IPS-15b (cell line): Measurements from ENCODE around the gene ZFX.

ENCODE experiments used
- H3K27me3 ChIP-seq: one replicate; pipeline ENCODE4 v1.6.1; 2013; ENCODE audit warnings: low read length; ENCODE audit not compliant: control insufficient read depth, insufficient read depth
- H3K36me3 ChIP-seq: one replicate; pipeline ENCODE4 v1.6.1; 2013; ENCODE audit warnings: low read length; ENCODE audit not compliant: control insufficient read depth, insufficient read depth
- H3K4me1 ChIP-seq: one replicate; pipeline ENCODE4 v1.6.1; 2013; ENCODE audit warnings: mild to moderate bottlenecking, low read length; ENCODE audit not compliant: control insufficient read depth, insufficient read depth
- H3K4me3 ChIP-seq: one replicate; pipeline ENCODE4 v1.5.1; 2013; ENCODE audit warnings: low read depth, low read length
- H3K9ac ChIP-seq: one replicate; pipeline ENCODE4 v1.6.1; 2013; ENCODE audit warnings: low read depth, mild to moderate bottlenecking, low read length
- H3K9me3 ChIP-seq: one replicate; pipeline ENCODE4 v1.6.1; 2013; ENCODE audit warnings: mild to moderate bottlenecking, low read length; ENCODE audit not compliant: control insufficient read depth, insufficient read depth

Gene ZFX

DNA sequence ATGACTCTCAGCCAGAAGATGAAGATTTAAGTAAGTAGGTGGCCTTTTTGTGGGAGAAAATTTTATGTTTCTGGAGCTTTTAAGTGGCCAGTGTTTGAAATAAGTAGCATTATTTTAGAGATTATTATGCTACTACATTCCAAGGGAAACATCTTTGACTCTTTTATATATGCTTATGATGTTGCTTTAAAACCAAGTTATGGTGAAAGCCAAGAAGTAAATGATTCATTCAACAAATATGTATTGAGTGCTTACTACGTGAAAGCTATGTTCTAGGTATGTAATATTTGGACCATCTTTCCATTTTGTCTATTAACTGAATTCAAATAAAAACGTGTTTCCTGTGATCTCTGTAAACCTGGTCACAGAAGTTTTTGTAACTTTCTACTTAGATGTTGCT, 58.3 kb downstream of the ZFX start:
- Histone ChIP-seq H3K4me3 (no peak overlapping the region), H3K27me3 (no peaks in the 10 kb centered on the region), H3K36me3 (peaks cover 6% of the 10 kb centered on the region), H3K9me3 (no peaks in the 10 kb centered on the region), H3K4me1 (no peaks in the 10 kb centered on the region), H3K9ac (no peak overlapping the region)

DNA sequence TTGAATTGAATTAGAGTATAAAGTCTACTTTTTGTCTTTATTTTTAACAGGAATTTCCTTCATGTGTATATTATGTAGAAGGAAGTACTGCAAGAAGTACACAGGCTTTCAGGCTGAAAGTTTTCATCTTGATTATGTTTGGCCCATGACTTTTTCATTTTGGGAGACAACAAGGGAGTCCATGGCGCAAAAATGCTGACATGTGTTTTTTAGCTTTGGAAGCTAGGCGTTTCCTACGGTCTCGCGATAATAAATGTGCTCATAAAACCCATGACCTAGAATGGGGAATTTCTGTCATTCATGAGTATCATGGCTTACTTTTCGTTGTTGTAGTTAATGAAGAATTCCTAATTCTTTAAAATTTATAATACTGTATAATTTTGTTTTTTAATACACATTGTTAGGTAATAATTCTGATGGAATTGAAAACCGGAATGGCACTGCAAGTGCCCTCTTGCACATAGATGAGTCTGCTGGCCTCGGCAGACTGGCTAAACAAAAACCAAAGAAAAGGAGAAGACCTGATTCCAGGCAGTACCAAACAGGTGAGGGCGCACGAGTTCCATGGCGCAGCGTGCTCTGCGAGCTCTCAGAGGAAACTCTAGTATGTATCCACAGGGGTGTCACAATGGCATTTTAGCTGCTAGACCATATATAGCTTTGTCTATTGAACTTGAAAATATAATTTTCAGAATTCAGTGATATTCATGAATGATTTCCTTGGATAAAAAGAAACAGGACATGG, 59.1 kb downstream of the ZFX start:
- H3K9me3 ChIP-seq: no peaks in the 10 kb centered on the region
- H3K27me3 ChIP-seq: no peaks in the 10 kb centered on the region
- H3K4me3 ChIP-seq: no peak overlapping the region
- peaks cover 6% of the 10 kb centered on the region for H3K36me3 ChIP-seq
- no peak overlapping the region for H3K9ac ChIP-seq
- no peaks in the 10 kb centered on the region for H3K4me1 ChIP-seq

- peaks cover 6% of the 10 kb centered on the region for H3K36me3 ChIP-seq
- H3K4me3 ChIP-seq: no peak overlapping the region
- no peaks in the 10 kb centered on the region for H3K27me3 ChIP-seq
- peaks cover 4% of the 10 kb centered on the region for H3K4me1 ChIP-seq
- no peaks in the 10 kb centered on the region for H3K9me3 ChIP-seq
- no peak overlapping the region for H3K9ac ChIP-seq
Observed at GRCh38 chrX:24210190-24210589, 60.7 kb downstream of the ZFX start.

GRCh38 chrX:24214568-24214967, 65.0 kb downstream of the ZFX start:
- H3K4me3 ChIP-seq: no peak overlapping the region
- H3K9me3 ChIP-seq: no peaks in the 10 kb centered on the region
- H3K36me3 ChIP-seq: peaks cover 6% of the 10 kb centered on the region
- H3K9ac ChIP-seq: no peak overlapping the region
- H3K4me1 ChIP-seq: peaks cover 7% of the 10 kb centered on the region
- no peaks in the 10 kb centered on the region for H3K27me3 ChIP-seq

DNA sequence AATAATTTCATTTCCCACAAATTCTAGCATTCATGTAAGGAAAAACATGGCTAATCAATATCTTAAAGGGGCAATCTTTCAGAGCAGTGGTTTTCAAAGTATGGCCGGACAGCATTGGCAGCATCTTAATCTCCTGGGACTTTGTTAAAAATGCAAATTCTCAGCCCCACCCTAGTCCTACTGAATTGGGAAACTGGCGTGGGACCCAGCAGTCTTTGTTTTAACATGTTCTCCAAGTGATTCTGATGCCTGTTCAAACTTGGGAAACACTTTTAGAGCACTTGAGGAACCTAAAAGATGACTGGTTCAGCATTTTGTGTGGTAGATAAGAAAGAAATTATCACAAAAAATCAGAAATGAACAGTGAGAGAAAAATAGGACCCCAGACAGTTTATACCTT, 65.7 kb downstream of the ZFX start:
- Histone ChIP-seq H3K4me3 (no peak overlapping the region), H3K9me3 (no peaks in the 10 kb centered on the region), H3K27me3 (no peaks in the 10 kb centered on the region), H3K9ac (no peak overlapping the region), H3K36me3 (peaks cover 2% of the 10 kb centered on the region), H3K4me1 (peaks cover 7% of the 10 kb centered on the region)

GRCh38 chrX:24216037-24216436, 66.5 kb downstream of the ZFX start:
- no peaks in the 10 kb centered on the region for H3K27me3 ChIP-seq
- no peak overlapping the region for H3K9ac ChIP-seq

DNA sequence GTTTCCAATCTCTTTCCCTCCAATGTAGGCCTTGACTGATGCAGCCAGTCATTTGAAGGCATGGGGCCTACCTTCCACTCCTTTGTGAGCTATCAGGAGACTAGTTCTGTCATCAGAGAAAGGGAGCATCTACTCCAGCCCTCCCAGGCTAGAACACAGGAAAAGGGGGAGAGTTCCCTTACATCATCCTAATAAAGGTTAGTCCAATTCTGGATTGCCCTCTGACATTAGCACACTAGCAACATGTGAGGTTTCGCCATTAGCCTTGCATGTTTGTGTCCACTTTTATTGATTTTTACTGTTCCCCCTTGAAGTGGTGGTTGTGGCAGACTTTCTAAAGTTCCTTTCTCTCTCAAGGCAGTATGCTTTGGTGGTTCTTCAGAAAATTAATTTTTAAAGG, 67.3 kb downstream of the ZFX start:
- H3K9ac ChIP-seq: no peak overlapping the region
- peaks cover 7% of the 10 kb centered on the region for H3K4me1 ChIP-seq
- no peak overlapping the region for H3K4me3 ChIP-seq
- no peaks in the 10 kb centered on the region for H3K9me3 ChIP-seq
- H3K36me3 ChIP-seq: no peaks in the 10 kb centered on the region
- no peaks in the 10 kb centered on the region for H3K27me3 ChIP-seq

More at GRCh38 chrX:24216037-24216436, 66.5 kb downstream of the ZFX start:
- H3K36me3 ChIP-seq: no peaks in the 10 kb centered on the region
- H3K9me3 ChIP-seq: no peaks in the 10 kb centered on the region
- no peak overlapping the region for H3K4me3 ChIP-seq
- peaks cover 7% of the 10 kb centered on the region for H3K4me1 ChIP-seq

GRCh38 chrX:24219320-24219719, 69.8 kb downstream of the ZFX start:
- H3K9ac ChIP-seq: no peak overlapping the region
- H3K9me3 ChIP-seq: no peaks in the 10 kb centered on the region
- no peaks in the 10 kb centered on the region for H3K36me3 ChIP-seq
- H3K4me1 ChIP-seq: peaks cover 7% of the 10 kb centered on the region
- no peak overlapping the region for H3K4me3 ChIP-seq
- H3K27me3 ChIP-seq: no peaks in the 10 kb centered on the region

DNA sequence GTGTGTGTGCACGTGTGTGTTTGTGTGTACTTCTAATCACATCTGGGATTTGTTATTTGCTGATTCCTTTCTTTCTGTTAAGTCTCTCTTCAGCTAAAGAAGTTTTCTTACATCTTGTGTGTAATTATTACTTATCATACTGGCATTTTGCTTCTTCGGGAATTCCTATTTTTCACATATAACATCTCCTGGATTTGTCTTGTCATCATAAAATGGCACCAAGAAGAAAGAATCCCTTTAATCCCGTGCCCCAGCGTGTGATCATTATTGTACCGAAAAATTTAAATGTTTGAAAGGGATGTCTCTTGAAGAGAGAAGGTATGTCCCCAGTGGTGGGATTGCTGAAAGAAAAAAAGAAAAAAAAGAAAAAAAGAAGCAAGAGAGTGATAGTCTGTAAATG, 72.3 kb downstream of the ZFX start:
- no peaks in the 10 kb centered on the region for H3K4me1 ChIP-seq
- no peaks in the 10 kb centered on the region for H3K27me3 ChIP-seq
- no peaks in the 10 kb centered on the region for H3K36me3 ChIP-seq
- H3K9ac ChIP-seq: no peak overlapping the region
- no peaks in the 10 kb centered on the region for H3K9me3 ChIP-seq
- H3K4me3 ChIP-seq: no peak overlapping the region

DNA sequence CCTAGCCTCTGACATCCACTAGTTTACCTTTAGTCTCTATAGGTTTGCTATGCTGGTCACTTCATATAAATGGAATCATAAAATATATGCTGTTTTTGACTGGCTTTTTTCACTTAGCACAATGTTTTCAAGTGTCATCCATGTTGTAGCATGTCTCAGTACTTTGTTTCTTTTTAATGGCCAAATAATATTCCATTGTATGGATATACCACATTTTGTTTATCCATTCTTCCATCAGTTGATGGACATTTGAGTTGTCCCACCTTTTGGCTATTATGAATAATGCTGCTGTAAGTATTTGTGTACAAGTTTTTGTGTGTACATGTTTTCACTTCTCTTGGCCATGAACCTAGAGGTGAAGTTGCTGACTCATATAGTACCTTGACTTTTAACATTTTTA, 75.7 kb downstream of the ZFX start:
- Histone ChIP-seq H3K9ac (no peak overlapping the region), H3K4me1 (no peaks in the 10 kb centered on the region), H3K36me3 (no peaks in the 10 kb centered on the region), H3K4me3 (no peak overlapping the region), H3K9me3 (no peaks in the 10 kb centered on the region), H3K27me3 (no peaks in the 10 kb centered on the region)

GRCh38 chrX:24226176-24226575, 76.6 kb downstream of the ZFX start:
- no peaks in the 10 kb centered on the region for H3K36me3 ChIP-seq
- no peaks in the 10 kb centered on the region for H3K4me1 ChIP-seq
- no peaks in the 10 kb centered on the region for H3K9me3 ChIP-seq
- no peaks in the 10 kb centered on the region for H3K27me3 ChIP-seq
- H3K4me3 ChIP-seq: no peak overlapping the region
- H3K9ac ChIP-seq: no peak overlapping the region

DNA sequence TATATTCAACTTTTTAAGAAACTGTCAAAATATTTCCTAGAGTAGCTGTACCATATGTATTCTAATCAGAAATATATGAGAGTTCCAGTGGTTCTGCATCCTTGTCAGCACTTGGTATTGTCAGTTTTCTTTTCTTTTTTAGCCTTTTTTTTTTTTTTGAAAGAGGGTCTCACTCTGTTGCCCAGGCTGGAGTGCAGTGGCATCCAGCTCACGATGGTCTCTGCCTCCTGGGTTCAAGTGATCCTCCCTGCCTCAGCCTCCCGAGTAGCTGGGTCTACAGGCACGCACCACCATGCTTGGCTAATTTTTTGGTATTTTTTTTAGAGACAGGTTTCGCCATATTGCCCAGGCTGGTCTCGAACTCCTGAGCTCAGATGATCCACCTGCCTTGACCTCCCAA, 79.1 kb downstream of the ZFX start:
- H3K27me3 ChIP-seq: no peaks in the 10 kb centered on the region
- H3K9me3 ChIP-seq: no peaks in the 10 kb centered on the region
- no peak overlapping the region for H3K9ac ChIP-seq
- no peaks in the 10 kb centered on the region for H3K36me3 ChIP-seq
- no peak overlapping the region for H3K4me3 ChIP-seq
- no peaks in the 10 kb centered on the region for H3K4me1 ChIP-seq
